HCT116 (cell line): ENCODE results near the gene ZNF148. TPM values are rescaled to one million over a fixed set of nuclear protein-coding genes. Genes with fewer than 3 reads are reported as not detected.

Experiments used
- ATAC-seq: fragments of 200-7000 bp; cut with Tn5 transposase; 2 replicates; pipeline ENCODE4 v1.9.1; 2020; ENCODE audit warnings: mild to moderate bottlenecking, moderate library complexity
- BruUV-seq: library from RNA; stranded (reverse); fragments of 400-500 nt; replicated peaks from 2 replicates; lab custom pipeline; 2021; lab: Mats Ljungman, UMichigan
- CTCF ChIA-PET: fragments of 300-600 bp; sonication (Branson Sonifier 250); formaldehyde crosslinking; loops from one replicate; lab custom pipeline; 2021; ENCODE audit warnings: antibody characterized with exemption; lab: Charles Lee
- POLR2A ChIA-PET: fragments of 300-600, 350-600 bp; sonication (Branson Sonifier 250); formaldehyde crosslinking; loops from one replicate; lab custom pipeline; 2021; ENCODE audit warnings: antibody characterized with exemption; lab: Charles Lee
- RAD21 ChIA-PET, 2 experiments: fragments of 300-600 bp; sonication (Branson Sonifier 250); formaldehyde crosslinking; loops; one replicate each; lab custom pipeline; 2023; ENCODE audit warnings: low total read pairs in 2 of 2; ENCODE audit not compliant: uncharacterized antibody in 2 of 2, unreplicated experiment in 2 of 2, low non-redundant PET in 1 of 2; lab: Charles Lee
- DNase-seq: peaks from one replicate; pipeline ENCODE4 v3.0.0-alpha.2; 2010; ENCODE audit warnings: low read depth, low spot score
- H2AFZ ChIP-seq: fragments of 200-600 bp; shearing (Covaris generic), sonication (generic); 2 replicates; pipeline ENCODE4 v1.6.1; 2017; ENCODE audit warnings: low read depth, mixed run types, mixed read lengths, antibody characterized with exemption, low read length; ENCODE audit not compliant: poor library complexity, severe bottlenecking
- H3K27ac ChIP-seq: 2 replicates; pipeline ENCODE4 v1.5.1; 2012; ENCODE audit warnings: low read depth, low read length
- H3K27me3 ChIP-seq: fragments of 200-600 bp; sonication (generic); 2 replicates; pipeline ENCODE4 v1.6.1; 2016; ENCODE audit warnings: mixed run types, low read length, mixed read lengths; ENCODE audit not compliant: insufficient read depth
- H3K36me3 ChIP-seq, 2 experiments: fragments of 200-500 bp in 1 of 2; fragments of 200-600 bp in 1 of 2; sonication (Bioruptor generic) in 1 of 2; sonication (generic) in 1 of 2; 2 replicates each; pipeline versions ENCODE4 v1.5.1 to v1.6.1; 2014 to 2016; ENCODE audit warnings: low read length in 2 of 2, inconsistent platforms in 1 of 2, mixed read lengths in 1 of 2, mixed run types in 1 of 2; ENCODE audit not compliant: insufficient read depth in 2 of 2, control insufficient read depth in 1 of 2
- H3K4me1 ChIP-seq, 2 experiments: fragments of 200-600 bp in 1 of 2; sonication (generic) in 1 of 2; 2 replicates each; pipeline versions ENCODE4 v1.5.1 to v1.6.1; 2012 to 2017; ENCODE audit warnings: low read length in 2 of 2, inconsistent platforms in 1 of 2, mild to moderate bottlenecking in 1 of 2, mixed read lengths in 1 of 2, mixed run types in 1 of 2, moderate library complexity in 1 of 2; ENCODE audit not compliant: insufficient read depth in 2 of 2, control insufficient read depth in 1 of 2
- H3K4me2 ChIP-seq: fragments of 200-600 bp; sonication (generic); 2 replicates; pipeline ENCODE4 v1.6.1; 2017; ENCODE audit warnings: mixed run types, low read length, mixed read lengths
- H3K4me3 ChIP-seq, 2 experiments: fragments of 200-600 bp in 1 of 2; sonication (generic) in 1 of 2; replicated peaks in 1 of 2; 2 replicates each; pipeline ENCODE4 v1.5.1; 2011 to 2016; ENCODE audit warnings: low read length in 2 of 2, control low read depth in 1 of 2, low read depth in 1 of 2, mild to moderate bottlenecking in 1 of 2, mixed read lengths in 1 of 2, mixed run types in 1 of 2
- H3K79me2 ChIP-seq: fragments of 200-600 bp; sonication (generic); 2 replicates; pipeline ENCODE4 v1.6.1; 2017; ENCODE audit warnings: mild to moderate bottlenecking, mixed run types, low read length, moderate library complexity, mixed read lengths; ENCODE audit not compliant: insufficient read depth
- H3K9ac ChIP-seq: fragments of 200-600 bp; sonication (generic); 2 replicates; pipeline ENCODE4 v1.6.1; 2016; ENCODE audit warnings: low read length, mixed read lengths
- H3K9me2 ChIP-seq: fragments of 200-600 bp; sonication (generic), shearing (Covaris generic); 2 replicates; pipeline ENCODE4 v1.6.1; 2017; ENCODE audit warnings: mixed run types, mild to moderate bottlenecking, moderate library complexity; ENCODE audit not compliant: insufficient read depth
- H3K9me3 ChIP-seq, 2 experiments: fragments of 200-500 bp in 1 of 2; fragments of 200-600 bp in 1 of 2; sonication (Bioruptor generic) in 1 of 2; sonication (generic) in 1 of 2; 2 replicates each; pipeline ENCODE4 v1.6.1; 2014 to 2017; ENCODE audit warnings: low read length in 2 of 2, mixed read lengths in 2 of 2, inconsistent platforms in 1 of 2, low read depth in 1 of 2, mild to moderate bottlenecking in 1 of 2, mixed run types in 1 of 2, moderate library complexity in 1 of 2; ENCODE audit not compliant: control insufficient read depth in 1 of 2, insufficient read depth in 1 of 2
- H4K20me1 ChIP-seq: fragments of 200-600 bp; sonication (generic), shearing (Covaris generic); 2 replicates; pipeline ENCODE4 v1.6.1; 2017; ENCODE audit warnings: mixed run types, mild to moderate bottlenecking, moderate library complexity; ENCODE audit not compliant: insufficient read depth
- ATF3 ChIP-seq: IDR thresholded peaks from 2 replicates; pipeline ENCODE4 v1.6.1; 2012
- CBX3 ChIP-seq: IDR thresholded peaks from 2 replicates; pipeline ENCODE4 v1.6.1; 2012; ENCODE audit warnings: low read depth
- EGR1 ChIP-seq: IDR thresholded peaks from 2 replicates; pipeline ENCODE4 v1.6.1; 2012; ENCODE audit warnings: low read depth
- ELF1 ChIP-seq: IDR thresholded peaks from 2 replicates; pipeline ENCODE4 v1.6.1; 2012; ENCODE audit warnings: low read depth, borderline replicate concordance
- EZH2 ChIP-seq: fragments of 200-600 bp; sonication (generic); IDR thresholded peaks from 2 replicates; pipeline ENCODE4 v1.6.1; 2017; ENCODE audit warnings: antibody characterized with exemption, mixed run types
- EZH2phosphoT487 ChIP-seq: fragments of 200-600 bp; IDR thresholded peaks from 2 replicates; pipeline ENCODE4 v1.6.1; 2018; ENCODE audit warnings: antibody characterized with exemption, borderline replicate concordance
- MAX ChIP-seq: IDR thresholded peaks from 2 replicates; pipeline ENCODE4 v1.6.1; 2012
- POLR2A ChIP-seq: IDR thresholded peaks from 2 replicates; pipeline ENCODE4 v1.7.0; 2011; ENCODE audit warnings: borderline replicate concordance; ENCODE audit not compliant: insufficient read depth, insufficient read length; ENCODE audit errors: extremely low read depth
- POLR2AphosphoS5 ChIP-seq: IDR thresholded peaks from 2 replicates; pipeline ENCODE4 v1.6.1; 2011; ENCODE audit warnings: mild to moderate bottlenecking, low read depth, low read length, moderate library complexity
- RAD21 ChIP-seq: IDR thresholded peaks from 2 replicates; pipeline ENCODE4 v1.6.1; 2012; ENCODE audit warnings: low read depth, mild to moderate bottlenecking
- REST ChIP-seq: IDR thresholded peaks from 2 replicates; pipeline ENCODE4 v1.6.1; 2012; ENCODE audit warnings: low read depth
- SIN3A ChIP-seq: IDR thresholded peaks from 2 replicates; pipeline ENCODE4 v1.6.1; 2012; ENCODE audit warnings: low read depth
- SP1 ChIP-seq: IDR thresholded peaks from 2 replicates; pipeline ENCODE4 v1.6.1; 2012; ENCODE audit warnings: low read depth
- TCF7L2 ChIP-seq: IDR thresholded peaks from 2 replicates; pipeline ENCODE4 v1.7.0; 2011; ENCODE audit warnings: borderline replicate concordance, inconsistent platforms; ENCODE audit not compliant: insufficient read depth, insufficient read length; ENCODE audit errors: extremely low read depth
- YY1 ChIP-seq: IDR thresholded peaks from 2 replicates; pipeline ENCODE4 v1.6.1; 2011; ENCODE audit warnings: low read length, low read depth, moderate library complexity, mild to moderate bottlenecking; ENCODE audit not compliant: insufficient replicate concordance; ENCODE audit errors: extremely low read depth
- ZBTB33 ChIP-seq: IDR thresholded peaks from 2 replicates; pipeline ENCODE4 v1.6.1; 2011; ENCODE audit warnings: mild to moderate bottlenecking, low read length, moderate library complexity; ENCODE audit not compliant: insufficient replicate concordance; ENCODE audit errors: extremely low read depth
- ZFX ChIP-seq: fragments of 450-650 bp; IDR thresholded peaks from 2 replicates; pipeline ENCODE4 v1.6.1; 2017
- ZNF274 ChIP-seq: fragments of 200-500 bp; sonication (Bioruptor generic); IDR thresholded peaks from 2 replicates; pipeline ENCODE4 v1.6.1; 2014; ENCODE audit warnings: mild to moderate bottlenecking, low read depth, low read length, inconsistent platforms
- intact Hi-C: fragments of 100-400 bp; cut with micrococcal nuclease; formaldehyde crosslinking; loops from 2 replicates; pipeline ENCODE4 v1.10.0; 2022
- total RNA-seq: library from RNA; stranded (reverse); gene quantifications from one replicate; pipeline ENCODE4 v1.2.1, GENCODE V29; 2021; ENCODE audit not compliant: unreplicated experiment

The ZNF148 gene
- total RNA-seq, 1 experiment from 2014 or later = 35.0 TPM

GRCh38 chr3:125374996-125375941 is at the start of gene ZNF148 (continued):
- peak; percentile 87 for TF ChIP-seq MAX
- no peak for TF ChIP-seq ATF3
- TF ChIP-seq TCF7L2 = peak; percentile 27
- TF ChIP-seq EGR1 = peak; percentile 43; the same call in 1 of the 2 replicates
- peak; percentile 82 for TF ChIP-seq CBX3

- ChIA-PET POLR2A (no interaction called here), CTCF (no interaction called here), RAD21 (no interaction called here)
- BruUV-seq = no TSS peak
- Histone ChIP-seq H3K27me3 (no peaks in the 10 kb centered on the region), H3K27ac (no peak overlapping the region), H3K36me3 (no peaks in the 10 kb centered on the region), H3K9me3 (no peaks in the 10 kb centered on the region), H3K9me2 (no peaks in the 10 kb centered on the region), H3K4me2 (no peak overlapping the region), H3K4me3 (no peak overlapping the region), H4K20me1 (no peaks in the 10 kb centered on the region), H3K9ac (no peak overlapping the region), H2AFZ (no peak overlapping the region), H3K79me2 (no peaks in the 10 kb centered on the region), H3K4me1 (no peaks in the 10 kb centered on the region)
- ATAC-seq (no peak), DNase-seq (no peak)
- intact Hi-C loops = no loop called here
- TF ChIP-seq REST (no peak), RAD21 (no peak), CBX3 (no peak), YY1 (no peak), POLR2AphosphoS5 (no peak), EGR1 (no peak), TCF7L2 (no peak), ELF1 (no peak), EZH2phosphoT487 (no peak), ATF3 (no peak), SP1 (no peak), EZH2 (no peak), POLR2A (no peak), ZFX (no peak), ZNF274 (no peak), SIN3A (no peak), ZBTB33 (no peak)
These were observed 43.2 kb upstream of the ZNF148 start for GRCh38 chr3:125418306-125418705.
